ENCODE results near the gene PPP1CB.
"Not testable (repeated sequence)": the region's sequence is repeated elsewhere in the genome, so short reads cannot be mapped to it uniquely, and the experiment has no call there.

Gene PPP1CB

DNA sequence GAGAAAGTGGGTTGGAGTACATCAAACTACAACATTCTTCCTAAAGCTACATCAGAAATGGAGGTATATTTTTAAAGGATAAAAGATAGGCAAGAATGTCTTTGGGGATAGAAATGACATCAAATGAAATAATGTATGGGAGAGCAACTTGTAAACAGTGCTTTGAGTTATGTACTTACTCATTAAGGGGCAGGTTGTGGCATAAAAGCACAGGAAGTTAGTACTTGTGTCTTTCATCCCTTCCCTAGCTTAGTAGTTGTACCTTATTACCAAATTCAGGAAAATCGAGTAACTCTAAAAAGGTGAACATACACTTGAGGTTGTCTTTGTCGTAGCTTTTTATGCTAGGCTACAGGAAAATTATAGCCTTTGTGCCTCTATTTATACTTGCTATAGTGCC is 28.9 kb downstream of the PPP1CB start:
- no peak for DNase-seq

GRCh38 chr2:28782423-28782822 is 30.8 kb downstream of the PPP1CB start:
- no peak for DNase-seq

GRCh38 chr2:28784570-28784969 is 32.9 kb downstream of the PPP1CB start:
- not testable (repeated sequence) for DNase-seq

GRCh38 chr2:28796620-28797019 is 45.0 kb downstream of the PPP1CB start:
- DNase-seq = no peak

GRCh38 chr2:28801726-28802125 is 50.1 kb downstream of the PPP1CB start:
- no peak for DNase-seq

DNA sequence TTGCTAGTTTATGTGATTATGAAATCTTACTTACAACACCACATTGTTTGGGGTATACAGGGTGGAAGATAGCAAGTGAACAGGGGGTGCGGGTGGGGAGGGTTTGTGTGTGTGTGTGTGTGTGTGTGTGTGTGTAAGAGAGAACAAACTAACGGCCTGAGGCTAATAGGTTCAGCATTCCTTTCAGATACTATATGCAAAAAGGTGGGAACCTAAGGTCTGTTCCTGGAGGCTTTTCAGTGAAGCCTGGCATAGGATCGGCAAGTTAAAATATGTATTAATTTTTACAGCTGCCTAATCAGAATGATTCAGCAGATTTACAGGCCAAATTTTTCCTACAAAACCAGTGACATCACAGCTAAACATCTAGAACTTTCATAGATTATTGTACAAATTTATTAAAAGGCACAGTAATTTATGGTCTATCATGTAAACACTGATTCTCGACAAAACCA is 51.4 kb downstream of the PPP1CB start:
- no peak for DNase-seq

GRCh38 chr2:28809927-28810326 is 58.3 kb downstream of the PPP1CB start:
- no peak for DNase-seq

GRCh38 chr2:28810384-28811285 is 59.0 kb downstream of the PPP1CB start, which contains the start of gene SPDYA:
Gene SPDYA (plus strand): TSS chr2:28810834. CDS start chr2:28816015, 5,181 bp downstream.
- peak; percentile 37 to 80 for DNase-seq

- no peak for DNase-seq
These were observed 66.4 kb downstream of the PPP1CB start for GRCh38 chr2:28818053-28818452.

DNA sequence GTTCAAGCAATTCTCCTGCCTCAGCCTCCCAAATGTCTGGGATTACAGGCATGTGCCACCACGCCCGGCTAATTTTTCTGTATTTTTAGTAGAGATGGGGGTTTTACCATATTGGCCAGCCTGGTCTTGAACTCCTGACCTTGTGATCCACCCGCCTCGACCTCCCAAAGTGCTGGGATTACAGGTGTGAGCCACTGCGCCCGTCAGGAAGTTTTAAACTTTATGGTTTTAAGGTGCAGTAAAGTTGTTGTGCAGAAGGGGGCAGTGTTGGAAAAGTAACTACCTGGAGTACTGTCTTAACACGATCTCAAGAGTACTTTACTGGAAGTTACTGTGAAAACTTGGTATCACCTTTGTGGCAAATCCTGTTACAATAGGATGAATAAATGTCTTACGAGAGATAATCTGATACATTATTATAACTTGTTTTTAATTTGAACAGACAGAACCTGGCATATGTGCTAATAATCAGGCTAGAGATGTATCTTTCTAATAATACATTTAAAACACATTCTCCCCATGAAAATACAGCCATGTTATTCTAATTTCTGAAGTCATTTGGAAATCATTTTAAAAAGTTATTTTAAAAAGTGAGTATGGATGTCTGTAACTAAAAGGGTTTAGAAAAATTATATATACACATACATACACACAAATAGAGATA is 69.8 kb downstream of the PPP1CB start:
- DNase-seq = peak in 1 of 2 experiments; percentile 65

- no peak for DNase-seq
These were observed 70.4 kb downstream of the PPP1CB start for GRCh38 chr2:28822036-28822435.

DNA sequence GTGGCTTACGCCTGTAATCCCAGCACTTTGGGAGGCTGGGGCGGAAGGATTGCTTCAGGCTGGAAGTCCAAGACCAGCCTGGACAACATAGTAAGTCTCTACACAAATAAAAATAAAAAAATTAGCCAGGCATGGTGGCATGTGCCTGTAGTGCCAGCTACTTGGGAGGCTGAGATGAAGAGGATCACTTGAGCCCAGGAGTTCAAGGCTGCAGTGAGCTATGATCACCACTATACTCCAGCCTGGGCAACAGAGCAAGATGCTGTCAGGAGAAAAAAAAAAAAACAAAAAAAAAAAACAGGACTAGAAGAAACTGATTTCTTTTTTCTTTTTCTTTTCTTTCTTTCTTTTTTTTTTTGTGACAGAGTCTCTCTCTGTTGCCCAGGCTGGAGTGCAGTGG is 72.6 kb downstream of the PPP1CB start:
- DNase-seq = no peak

GRCh38 chr2:28824870-28825269 is 73.2 kb downstream of the PPP1CB start:
- no peak for DNase-seq

DNA sequence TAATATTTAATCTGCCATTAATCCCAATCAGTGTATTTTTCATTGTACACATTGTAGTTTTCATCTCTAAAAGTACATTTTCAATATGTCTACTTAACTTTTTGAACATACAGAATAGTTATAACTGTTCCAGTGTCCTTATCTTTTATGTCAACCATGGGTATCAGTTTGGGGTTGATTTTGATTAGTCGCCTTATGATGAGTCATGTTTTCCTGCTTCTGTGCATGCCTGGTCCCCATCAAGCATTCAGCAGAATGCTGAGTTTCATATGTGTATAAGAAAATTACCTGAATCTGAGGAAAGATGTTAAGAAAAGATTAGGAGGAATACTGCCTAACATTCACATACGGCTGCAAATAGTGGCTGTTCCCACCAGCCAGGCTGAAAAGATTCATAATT is 76.8 kb downstream of the PPP1CB start:
- no peak for DNase-seq

DNA sequence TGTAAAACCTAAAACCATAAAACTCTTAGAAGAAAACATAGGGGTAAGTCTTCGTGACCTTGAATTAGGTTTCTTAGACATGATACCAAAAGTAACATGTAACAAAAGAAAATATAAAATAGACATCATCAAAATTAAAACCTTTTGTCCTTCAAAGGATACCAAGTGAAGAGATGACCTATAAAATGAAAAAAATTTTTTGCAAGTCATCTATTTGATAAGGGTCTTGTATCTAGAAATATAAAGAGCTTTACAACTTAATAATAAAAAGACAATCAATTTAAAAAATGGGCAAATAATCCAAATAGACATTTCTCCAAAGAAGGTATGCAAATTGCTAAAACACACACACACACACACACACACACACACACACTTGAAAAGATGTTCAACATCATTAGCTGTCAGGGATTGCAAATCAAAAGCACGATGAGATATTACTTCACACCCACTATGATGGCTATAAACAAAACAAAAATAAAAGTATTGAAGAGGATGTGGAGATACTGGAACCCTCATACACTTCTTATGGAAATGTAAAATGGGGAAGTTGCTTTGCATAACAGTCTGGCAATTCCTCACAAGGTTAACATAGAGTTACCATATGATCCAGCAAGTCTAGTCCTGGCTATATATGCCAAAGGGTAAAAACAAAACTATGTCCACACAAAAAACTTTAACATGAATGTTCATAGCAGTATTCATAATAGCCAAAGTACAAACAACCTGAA is 82.3 kb downstream of the PPP1CB start:
- DNase-seq = no peak

DNA sequence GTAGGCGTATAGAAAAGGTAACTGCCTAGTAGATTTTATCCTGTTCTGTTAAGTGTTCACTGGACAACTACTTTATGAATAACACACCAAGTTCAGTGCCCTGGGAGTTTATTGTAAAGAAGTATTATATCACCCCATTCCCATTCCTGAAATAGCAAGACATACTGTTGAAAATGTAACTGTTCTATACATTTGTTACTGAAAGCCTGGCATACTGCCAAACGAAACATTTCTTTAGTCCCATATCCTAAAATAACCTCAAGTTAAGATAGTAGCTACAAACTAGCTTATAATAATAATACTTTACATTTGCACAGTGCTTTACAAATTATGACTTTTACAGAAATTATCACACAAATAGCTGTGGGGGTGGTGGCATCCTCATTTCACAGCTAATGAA is 84.2 kb downstream of the PPP1CB start:
- no peak for DNase-seq

DNA sequence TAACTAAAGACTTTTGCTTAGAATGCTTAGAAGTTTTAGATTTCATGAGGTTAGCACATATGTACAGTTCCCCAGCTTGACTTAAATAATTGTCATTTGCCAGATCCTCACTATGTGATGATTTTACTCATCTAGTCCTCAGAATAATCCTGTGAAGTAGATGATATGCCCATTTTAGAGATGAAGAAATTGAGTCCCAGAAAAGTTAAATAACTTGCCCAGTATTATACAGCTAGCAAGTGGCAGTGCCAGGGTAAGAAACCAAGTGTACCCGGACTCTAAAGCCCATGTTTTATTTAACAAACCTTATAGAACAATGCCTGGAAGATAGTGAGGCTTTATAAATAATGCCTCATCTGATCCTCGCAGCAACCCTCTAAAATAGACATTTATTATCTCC is 87.3 kb downstream of the PPP1CB start:
- no peak for DNase-seq

GRCh38 chr2:28842042-28842441 is 90.4 kb downstream of the PPP1CB start:
- DNase-seq = no peak

Measured in SW 1271 (cell line).